ENCODE results near the gene SSBP4.

GRCh38 chr19:18457483-18458331 lies 38.5 kb downstream of the SSBP4 start:
- TF ChIP-seq CTCF (IDR thresholded peaks at IDR 0.05), result no peak
- no peak for TF ChIP-seq POLR2A (IDR thresholded peaks at IDR 0.05)
